Adipose tissue (tissue), 3 donors: ENCODE data around the gene NAV2. TPM values are rescaled to one million over a fixed set of nuclear protein-coding genes. Genes with fewer than 3 reads are reported as not detected.

Experiments
- H3K27ac ChIP-seq: one replicate; pipeline ENCODE4 v1.5.1; 2013; ENCODE audit warnings: low read depth, low read length
- WGBS, 3 donors: extraction: QIAGEN DNeasy Blood & Tissue Kit; methylation state at CpG; one replicate each; pipeline ENCODE4 v1.1.7; 2013; 5-methylcytosine and 5-hydroxymethylcytosine counted together
- polyA plus RNA-seq, 3 donors: library from polyadenylated mRNA; stranded (reverse); fragments of 200-250 nt; gene quantifications; one replicate each; pipeline ENCODE4 v1.2.3, GENCODE V29; 2013
- donor health status: healthy with polysubstance abuse.
- donor health status: Bipolar disorder and iron deficiency.
- donor health status: healthy.

Gene NAV2
- polyA plus RNA-seq, 3 donors, result 3.9 to 5.1 (median 4.8) TPM

DNA sequence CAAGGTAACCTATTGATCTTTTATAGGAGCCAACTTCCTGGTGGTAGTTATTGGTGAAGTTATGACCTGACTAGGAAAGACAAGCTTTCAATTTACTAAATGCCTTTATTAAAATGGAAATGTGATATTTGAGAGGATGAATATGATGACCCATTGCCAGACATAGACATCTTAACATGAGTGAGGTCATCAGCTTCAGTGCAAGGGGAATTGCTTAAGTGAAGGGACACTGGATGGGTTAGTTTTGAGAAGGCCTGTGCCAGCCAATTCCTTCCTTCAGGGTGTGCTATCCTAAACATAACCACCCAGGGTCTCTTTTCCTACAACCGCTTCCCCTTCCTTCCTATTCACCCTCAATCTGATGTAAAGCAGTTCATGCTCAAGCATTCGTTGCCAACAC is 21.5 kb downstream of the NAV2 start:
- no peak overlapping the region for H3K27ac ChIP-seq
- 94 to 98% (median 97%) methylated on average over 2 of the region's 2 CpGs for WGBS, 3 donors

DNA sequence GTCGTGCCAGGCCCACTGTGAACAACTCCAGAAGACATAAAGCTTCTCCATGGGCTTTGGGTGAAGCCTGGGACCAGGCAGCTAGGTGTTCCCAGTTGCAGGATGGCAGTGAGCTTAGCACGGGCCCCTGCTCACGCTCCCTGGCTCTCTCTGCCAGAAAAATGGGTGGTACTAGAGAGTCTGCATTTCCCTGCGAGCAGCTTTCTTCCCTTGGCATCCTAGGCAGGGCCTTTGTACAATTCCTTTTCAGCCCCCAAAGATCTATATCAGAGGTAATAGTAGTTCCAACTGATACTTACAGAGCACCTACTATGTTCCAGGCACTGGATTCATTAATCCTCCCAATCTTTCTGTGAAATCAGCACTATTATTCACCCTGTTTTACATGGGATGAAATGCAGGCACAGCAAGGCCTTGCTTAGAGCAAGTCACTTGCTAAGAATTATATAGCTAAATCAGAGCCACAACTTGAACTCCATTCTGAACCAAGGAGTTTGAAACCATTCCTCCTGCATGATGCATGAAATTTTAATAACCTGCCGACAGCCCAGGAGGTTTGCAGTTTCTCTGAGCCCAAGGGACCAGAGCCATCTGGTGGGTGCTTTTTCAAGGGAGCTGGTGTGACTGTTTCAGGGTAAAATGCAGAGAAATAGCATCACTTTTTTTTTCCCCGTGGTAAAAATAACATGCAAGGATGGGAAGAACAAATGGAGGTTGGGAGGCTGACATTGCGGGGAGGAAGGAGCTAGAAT is 22.7 kb downstream of the NAV2 start:
- WGBS, 3 donors, result 88 to 92% (median 88%) methylated on average over 7 of the region's 7 CpGs
- H3K27ac ChIP-seq, result no peak overlapping the region

DNA sequence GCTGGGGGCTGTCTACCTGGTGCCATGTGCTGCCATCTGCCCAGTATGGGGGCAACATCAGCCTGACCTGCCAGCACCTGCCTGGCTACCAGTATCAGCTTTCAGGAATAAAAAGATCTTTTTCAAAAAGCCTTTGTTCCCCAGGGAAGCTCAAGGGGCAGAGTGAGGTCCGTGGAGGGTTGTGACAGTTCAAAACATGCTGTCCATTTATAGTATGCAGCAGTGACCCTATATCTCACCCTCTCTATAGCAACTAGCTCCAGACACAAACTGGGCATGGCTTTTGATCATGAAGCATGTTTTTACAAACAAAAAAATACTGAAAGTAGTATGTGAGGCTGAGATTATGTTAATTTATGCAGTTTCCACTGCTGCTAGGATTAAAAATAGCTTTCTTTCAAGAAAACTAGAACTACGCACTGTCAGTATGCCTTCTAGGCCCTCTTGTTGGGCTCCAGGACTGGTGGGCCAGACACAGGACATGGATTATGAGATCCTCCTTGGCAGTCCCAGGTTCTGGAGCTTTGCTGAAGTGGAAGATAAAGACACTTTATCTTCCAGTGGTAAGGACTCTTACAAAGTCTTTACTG is 23.4 kb downstream of the NAV2 start:
- H3K27ac ChIP-seq, result no peak overlapping the region
- WGBS, 3 donors, result 72 to 84% (median 81%) methylated on average over 2 of the region's 2 CpGs

DNA sequence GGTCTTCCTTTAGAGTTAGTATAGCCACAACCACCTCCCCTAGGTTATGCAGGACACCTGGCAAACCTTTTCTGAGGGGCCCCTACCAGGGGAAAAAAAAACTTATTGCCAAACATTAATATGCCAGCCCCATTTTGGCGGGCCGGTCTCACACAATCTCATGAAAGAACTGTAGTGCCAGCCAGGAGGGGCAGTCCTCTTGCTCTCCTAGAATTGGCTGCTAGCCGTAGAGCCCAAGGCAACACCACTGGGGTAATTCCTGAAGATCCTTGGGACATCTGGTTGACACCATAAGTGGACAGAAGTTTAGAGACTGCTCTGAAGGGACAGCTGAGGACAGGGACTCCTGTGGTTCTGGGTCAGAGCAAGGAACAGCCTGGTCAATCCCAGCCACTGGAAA is 24.2 kb downstream of the NAV2 start:
- no peak overlapping the region for H3K27ac ChIP-seq

DNA sequence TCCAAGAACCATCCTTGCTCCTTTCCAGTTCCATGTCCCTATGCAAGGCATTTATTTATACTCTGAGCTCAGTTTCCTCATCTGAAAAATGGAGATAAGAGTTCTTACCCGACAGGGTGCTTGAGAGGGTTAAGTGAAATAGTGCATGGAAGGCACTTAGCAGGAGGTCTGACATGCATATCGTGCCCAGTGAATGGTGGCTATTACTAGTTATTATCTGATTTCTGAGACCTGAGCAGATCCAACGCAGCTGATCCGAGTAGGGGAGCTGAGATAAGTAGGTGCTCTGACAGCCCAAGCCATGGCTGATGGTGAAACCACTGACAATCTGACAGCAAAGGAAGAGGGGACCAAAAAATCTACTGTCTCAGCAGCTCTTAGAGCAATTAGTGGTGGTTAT is 24.9 kb downstream of the NAV2 start:
- H3K27ac ChIP-seq, result no peak overlapping the region
- WGBS, 3 donors, result 85 to 96% (median 91%) methylated on average over 4 of the region's 4 CpGs

More for the DNA sequence above, 24.2 kb downstream of the NAV2 start:
- WGBS, 3 donors, result 93 to 97% (median 95%) methylated on average over 3 of the region's 3 CpGs

DNA sequence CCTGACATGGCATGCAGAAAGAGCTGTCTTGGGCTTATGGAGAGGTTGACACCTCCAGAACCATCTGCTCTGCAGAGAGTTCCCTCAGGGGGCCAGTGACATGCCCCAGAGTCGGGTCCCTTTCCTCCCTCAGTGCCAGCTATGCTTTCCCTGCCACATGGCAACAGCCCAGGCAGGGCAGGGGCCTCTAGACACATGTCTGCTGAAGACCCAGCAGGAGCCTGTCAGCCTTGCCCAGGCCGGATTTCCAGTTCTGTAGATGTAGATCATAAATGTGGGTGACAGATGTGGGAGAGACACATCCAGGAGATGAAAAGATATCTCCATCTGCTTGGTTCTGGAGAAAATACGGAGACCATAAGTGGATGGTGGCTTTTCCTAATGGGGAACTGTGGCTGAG is 25.5 kb downstream of the NAV2 start:
- H3K27ac ChIP-seq, result no peak overlapping the region
- 53 to 63% (median 55%) methylated on average over 3 of the region's 3 CpGs for WGBS, 3 donors

DNA sequence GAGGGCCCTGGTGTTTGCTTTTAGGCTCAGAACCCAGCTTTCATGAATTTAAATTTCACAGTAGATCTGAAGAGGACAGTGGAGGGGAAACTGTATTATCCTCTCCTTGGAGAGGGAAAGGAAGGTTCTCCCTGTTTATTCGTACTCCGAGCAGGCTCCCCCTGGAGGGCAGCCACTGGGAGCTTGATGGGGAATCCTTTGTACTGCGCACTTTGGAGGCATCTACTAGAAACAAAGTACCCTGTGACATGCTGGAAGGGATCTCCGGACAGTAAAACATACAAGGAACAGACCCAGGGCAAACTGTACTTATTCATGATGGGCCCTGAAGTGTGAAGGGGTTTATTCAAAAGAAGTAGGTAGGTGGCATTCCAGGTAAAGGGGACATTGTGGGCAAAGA is 27.2 kb downstream of the NAV2 start:
- 89 to 90% (median 90%) methylated on average over 4 of the region's 4 CpGs for WGBS, 3 donors
- no peak overlapping the region for H3K27ac ChIP-seq

DNA sequence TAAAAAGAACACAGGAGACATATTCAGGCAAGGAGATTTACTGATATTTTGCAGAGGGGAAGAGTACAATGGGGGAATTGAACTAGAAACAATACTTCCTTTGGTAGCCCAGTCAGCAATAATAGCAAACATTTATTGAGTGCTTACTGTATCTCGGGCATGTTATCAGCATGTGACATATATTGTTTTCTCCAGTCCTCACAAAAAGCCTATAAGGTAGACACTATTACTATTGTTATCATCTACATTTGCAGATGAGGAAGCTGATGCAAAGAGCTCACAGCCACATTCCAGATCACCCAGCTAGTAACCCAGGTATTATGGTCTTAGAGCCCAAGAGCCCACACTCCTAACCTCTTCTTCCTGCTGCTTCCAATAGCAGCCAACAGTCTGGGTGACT is 27.9 kb downstream of the NAV2 start:
- WGBS, 3 donors, result 35 to 98% (median 94%) methylated on average over 1 of the region's 1 CpG
- H3K27ac ChIP-seq, result no peak overlapping the region

DNA sequence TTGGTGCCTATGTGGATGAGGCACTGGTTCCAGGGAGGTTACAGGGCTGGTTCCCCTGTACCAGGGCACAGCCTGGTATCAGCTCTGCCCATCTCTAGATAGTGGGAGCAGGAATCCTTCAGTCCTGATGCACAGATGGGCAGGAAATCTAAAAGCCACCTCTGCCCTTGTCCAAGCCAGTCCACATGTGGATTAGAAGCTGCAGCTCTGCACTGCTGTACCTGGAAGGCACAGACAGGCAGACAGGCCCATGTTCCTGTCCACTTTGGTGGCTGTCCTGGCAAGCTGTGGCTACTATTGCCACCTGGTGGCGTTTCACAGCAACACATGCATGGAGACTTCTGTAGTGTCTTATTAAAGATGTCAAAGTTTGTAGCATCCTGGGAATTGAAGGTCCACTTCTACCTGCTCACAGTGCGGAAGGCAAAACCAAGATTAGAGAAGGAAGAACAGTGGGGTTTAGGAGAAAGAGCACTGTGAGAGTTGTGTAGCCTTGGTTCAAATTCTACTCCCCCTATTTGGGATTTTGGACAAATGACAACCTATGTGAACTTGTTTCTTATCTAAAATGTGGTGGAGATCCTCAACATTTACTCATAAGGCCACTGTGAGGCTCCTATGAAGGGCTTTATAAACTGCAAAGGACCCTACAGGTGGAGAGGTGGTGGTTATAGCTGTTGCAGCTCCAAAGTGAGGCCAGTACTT is 30.1 kb downstream of the NAV2 start:
- no peak overlapping the region for H3K27ac ChIP-seq
- WGBS, 3 donors, result 33 to 36% (median 35%) methylated on average over 2 of the region's 2 CpGs

DNA sequence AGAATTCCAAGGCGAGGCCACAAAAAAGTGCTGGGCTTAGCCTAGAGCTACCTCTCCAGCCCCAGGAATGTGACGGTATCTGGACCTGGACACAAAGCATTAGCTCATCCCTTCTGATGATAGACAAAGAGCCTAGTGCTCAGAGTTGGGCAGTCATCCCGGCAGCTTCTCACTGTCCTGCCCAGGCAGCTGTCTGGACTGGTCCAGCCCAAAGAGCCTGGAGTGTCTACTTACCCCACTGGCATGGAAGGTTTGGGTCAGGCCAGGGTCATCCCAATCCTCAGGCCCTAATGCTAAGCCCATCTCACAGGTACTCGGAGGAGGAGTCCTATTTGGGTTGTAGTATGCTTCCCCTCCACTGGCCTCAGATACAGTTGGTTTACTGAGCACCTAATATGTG is 31.0 kb downstream of the NAV2 start:
- WGBS, 3 donors, result 94 to 96% (median 95%) methylated on average over 4 of the region's 4 CpGs
- no peak overlapping the region for H3K27ac ChIP-seq

DNA sequence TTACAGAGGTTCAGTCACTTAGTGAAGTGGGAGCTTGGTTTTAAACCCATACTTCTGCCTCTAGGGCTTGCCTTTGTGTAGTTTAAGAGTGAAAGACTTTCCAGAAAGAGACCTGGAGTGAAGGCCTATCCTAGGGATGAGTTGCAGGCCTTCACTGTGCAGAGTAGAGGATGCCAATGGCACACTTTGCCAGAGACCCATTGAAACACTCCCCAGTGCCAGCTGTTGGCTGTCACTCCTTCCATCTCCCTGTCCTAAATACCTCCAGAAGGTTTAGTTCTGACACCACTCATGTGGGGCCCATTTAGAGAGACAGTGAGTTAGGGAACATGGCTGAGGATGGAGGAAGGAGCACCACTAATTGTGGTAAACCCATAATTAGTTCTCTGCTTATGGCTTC is 31.5 kb downstream of the NAV2 start:
- H3K27ac ChIP-seq, result no peak overlapping the region

DNA sequence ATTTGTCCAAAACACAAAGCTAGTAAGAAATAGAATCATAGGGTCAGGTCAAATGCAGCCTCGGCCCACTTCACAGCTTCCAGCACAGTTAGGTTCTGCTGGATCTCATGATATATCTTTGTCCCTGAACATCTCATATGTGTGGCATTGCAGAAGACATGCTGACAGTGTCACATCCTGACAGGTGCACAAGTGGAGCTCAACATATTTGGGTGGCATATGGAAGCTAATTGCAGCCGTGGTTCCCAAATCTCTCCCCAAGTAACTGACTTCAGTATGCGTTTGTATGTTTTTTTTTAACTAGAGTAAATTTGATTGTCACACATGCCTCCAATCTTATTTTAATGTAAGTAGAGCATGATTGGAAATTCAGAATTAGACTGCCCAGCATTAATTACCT is 33.4 kb downstream of the NAV2 start:
- 92 to 95% (median 94%) methylated on average over 3 of the region's 3 CpGs for WGBS, 3 donors
- H3K27ac ChIP-seq, result no peak overlapping the region

DNA sequence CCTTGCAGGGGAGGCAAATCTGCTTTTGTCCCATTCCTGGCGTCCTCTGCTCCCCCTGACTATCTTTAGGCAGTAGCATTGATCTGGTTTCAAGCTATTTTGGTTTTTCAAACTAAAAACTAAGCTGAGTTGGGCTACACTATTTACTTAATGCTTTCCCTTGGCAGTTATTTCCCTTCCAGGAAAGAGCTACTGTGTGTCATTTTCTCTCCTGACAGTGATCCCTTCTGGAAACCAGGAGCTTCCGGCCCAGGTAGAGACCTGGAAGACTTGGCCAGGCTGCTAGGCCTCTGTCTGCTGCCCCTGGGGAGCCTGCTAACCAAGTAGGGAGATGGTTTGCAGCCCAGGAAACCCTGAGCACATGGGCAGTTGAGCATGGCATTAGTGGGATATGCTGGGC is 35.0 kb downstream of the NAV2 start:
- H3K27ac ChIP-seq, result no peak overlapping the region
- 84 to 96% (median 90%) methylated on average over 2 of the region's 2 CpGs for WGBS, 3 donors

DNA sequence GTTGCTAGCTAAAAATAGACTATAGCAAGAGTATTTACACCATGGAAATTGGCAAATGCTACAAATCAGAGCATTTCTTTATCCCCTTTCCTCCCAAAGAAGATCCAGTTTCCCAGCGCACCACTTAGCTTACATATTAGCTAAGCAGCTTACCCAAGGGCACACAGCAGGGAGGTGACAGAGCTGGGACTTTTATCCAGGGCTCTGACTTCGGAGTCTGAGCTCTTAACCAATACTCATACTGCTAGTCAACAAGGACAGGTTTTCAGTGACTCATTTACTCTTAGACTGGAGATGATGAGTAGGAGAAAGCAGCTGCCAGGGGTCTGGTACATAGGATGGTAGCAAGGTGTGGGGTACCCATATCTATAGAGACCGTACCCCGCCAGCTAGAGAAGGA is 38.4 kb downstream of the NAV2 start:
- 92 to 96% (median 94%) methylated on average over 4 of the region's 4 CpGs for WGBS, 3 donors
- H3K27ac ChIP-seq, result no peak overlapping the region

DNA sequence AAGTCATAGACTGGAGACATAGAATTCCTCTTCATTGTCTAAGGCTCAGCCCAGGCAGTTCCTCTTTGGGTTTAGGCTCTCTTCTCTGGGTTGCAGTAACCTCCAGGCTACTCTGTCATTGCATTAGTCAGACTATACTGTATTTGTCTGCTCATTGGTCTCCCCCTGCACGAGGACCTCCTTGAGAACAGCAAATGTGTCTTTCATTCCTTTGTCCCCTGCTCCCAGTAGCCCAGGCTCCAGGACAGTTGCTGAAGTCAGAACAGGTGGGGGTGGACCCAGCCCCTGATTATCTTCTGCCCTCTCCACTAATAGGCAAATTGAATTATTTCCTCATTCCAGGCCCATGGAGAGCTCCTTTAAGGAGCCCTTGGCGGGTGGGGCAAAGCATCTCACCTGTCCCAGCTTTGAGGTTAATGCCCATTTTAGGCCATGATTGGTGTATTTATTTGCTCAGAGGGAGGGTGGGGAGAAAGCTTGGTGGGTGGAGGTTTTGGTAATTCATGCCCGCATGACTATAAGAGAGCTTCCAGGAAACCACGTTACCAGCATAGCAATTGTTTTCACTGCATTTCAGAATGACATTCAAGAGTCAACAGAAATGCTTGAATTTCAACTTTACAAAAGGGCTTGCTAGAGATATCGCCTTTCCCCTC is 40.9 kb downstream of the NAV2 start:
- H3K27ac ChIP-seq, result no peak overlapping the region
- 85 to 93% (median 88%) methylated on average over 5 of the region's 5 CpGs for WGBS, 3 donors

DNA sequence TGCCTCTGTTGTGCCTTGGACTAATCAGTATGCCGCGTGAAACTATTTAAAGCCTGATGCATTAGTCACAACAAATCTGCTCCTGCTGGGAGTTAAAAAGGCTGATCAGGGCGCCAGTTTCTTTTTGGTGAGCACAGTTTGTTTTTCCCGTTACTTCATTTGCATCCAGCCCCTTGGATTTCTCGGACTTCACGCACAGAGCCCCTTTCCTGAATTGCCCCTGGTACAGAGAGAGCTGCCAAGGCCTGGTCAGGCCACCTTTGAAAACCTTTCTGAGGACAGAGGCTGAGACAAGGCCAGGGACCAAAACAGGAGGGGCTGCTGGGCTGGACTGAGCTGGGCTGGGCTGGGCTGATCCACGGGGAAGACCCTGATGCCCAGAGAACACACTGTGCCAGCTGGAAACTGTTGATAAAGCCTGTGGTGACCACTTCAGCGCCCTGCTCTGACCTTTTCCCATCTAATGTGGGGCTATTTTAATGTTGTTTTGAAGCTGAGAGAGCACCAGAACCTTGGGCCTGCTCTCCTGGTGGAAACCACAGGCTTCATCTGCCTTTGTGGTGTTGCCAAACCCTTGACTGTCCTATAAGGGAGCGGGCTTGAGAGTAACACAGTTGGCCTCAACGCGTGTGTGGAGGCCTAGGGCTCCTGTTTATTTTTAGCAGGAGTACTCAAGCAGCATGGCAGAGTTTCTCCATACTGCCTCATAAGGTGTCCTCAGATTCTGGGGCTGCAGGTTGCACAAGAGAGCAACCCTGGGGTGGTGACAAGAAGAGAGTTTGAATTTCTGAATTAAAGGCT is 44.2 kb downstream of the NAV2 start:
- 78 to 87% (median 86%) methylated on average over 11 of the region's 11 CpGs for WGBS, 3 donors

DNA sequence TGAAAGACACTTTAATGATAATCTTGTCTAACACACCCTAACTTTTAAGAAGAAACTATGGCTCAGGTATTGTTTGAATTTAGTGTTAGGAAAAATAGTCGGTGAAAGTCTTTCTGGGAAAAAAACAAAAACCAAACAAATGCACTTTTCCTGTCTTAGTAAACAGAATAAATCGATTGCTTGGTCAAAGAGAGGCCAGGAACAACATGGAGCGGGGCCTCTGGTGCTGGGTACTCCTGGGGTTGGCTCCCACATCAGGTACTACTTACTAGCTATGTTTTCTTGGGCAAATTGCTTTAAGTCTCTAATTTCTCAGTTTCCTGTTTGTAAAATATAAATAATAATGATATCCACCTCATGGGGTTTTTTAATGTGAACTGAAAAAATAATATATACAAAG is 46.8 kb downstream of the NAV2 start:
- 65 to 93% (median 87%) methylated on average over 3 of the region's 3 CpGs for WGBS, 3 donors
- no peak overlapping the region for H3K27ac ChIP-seq

More for the DNA sequence above, 44.2 kb downstream of the NAV2 start:
- H3K27ac ChIP-seq, result no peak overlapping the region

DNA sequence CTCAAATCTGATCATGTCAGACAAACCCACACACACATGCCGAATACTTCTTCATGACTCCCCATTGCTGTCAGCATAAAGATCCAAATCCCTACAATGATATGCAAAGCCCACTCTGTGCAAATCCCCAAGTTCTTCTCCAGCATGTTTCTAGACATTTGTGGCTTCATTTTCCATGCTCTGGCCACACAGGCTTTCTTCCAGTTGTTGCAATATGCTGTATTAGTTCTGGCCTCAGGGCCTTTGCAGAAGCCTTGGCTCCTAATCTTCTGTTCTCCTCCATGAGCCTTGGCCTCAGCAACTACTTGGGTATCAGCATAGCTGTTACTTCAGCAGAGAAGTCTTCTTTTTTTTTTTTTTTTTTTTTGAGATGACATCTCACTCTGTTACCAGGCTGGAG is 49.6 kb downstream of the NAV2 start:
- WGBS, 3 donors, result 79 to 100% (median 98%) methylated on average over 1 of the region's 1 CpG
- no peak overlapping the region for H3K27ac ChIP-seq
